Central memory CD8-positive, alpha-beta T cell (primary cell): Measurements from ENCODE around the gene AGR3.
A peak's percentile ranks its signal among the peaks of the same experiment; 100 is the strongest.
"Not testable (repeated sequence)": the region's sequence is repeated elsewhere in the genome, so short reads cannot be mapped to it uniquely, and the experiment has no call there.

ENCODE experiments used
- ATAC-seq: fragments of 150-1000 bp; cut with Tn5 transposase; replicated peaks from 2 replicates; pipeline ENCODE4 v1.10.0; 2022; ENCODE audit warnings: mild to moderate bottlenecking, moderate FRiP score, moderate number of reproducible peaks; ENCODE audit not compliant: poor library complexity, severe bottlenecking; ENCODE audit errors: extremely low read depth
- DNase-seq, 2 donors: peaks; one replicate each; pipeline ENCODE4 v3.0.0; 2021; ENCODE audit warnings: low spot score in 2 of 2
- H3K27ac Mint-ChIP-seq: one replicate; pipeline ENCODE4 v1.8.0; 2022; ENCODE audit warnings: low read depth, mild to moderate bottlenecking, moderate library complexity, mixed read lengths
- H3K27me3 Mint-ChIP-seq: one replicate; pipeline ENCODE4 v1.8.0; 2022; ENCODE audit warnings: mixed read lengths
- H3K36me3 Mint-ChIP-seq: one replicate; pipeline ENCODE4 v1.8.0; 2022; ENCODE audit warnings: mild to moderate bottlenecking, moderate library complexity, mixed read lengths; ENCODE audit not compliant: insufficient read depth
- H3K4me1 Mint-ChIP-seq: one replicate; pipeline ENCODE4 v1.8.0; 2022; ENCODE audit warnings: mixed read lengths
- H3K4me3 Mint-ChIP-seq: one replicate; pipeline ENCODE4 v1.8.0; 2022; ENCODE audit warnings: mild to moderate bottlenecking, moderate library complexity, mixed read lengths
- H3K9me3 Mint-ChIP-seq: one replicate; pipeline ENCODE4 v1.8.0; 2022; ENCODE audit warnings: mixed read lengths

The AGR3 gene

DNA sequence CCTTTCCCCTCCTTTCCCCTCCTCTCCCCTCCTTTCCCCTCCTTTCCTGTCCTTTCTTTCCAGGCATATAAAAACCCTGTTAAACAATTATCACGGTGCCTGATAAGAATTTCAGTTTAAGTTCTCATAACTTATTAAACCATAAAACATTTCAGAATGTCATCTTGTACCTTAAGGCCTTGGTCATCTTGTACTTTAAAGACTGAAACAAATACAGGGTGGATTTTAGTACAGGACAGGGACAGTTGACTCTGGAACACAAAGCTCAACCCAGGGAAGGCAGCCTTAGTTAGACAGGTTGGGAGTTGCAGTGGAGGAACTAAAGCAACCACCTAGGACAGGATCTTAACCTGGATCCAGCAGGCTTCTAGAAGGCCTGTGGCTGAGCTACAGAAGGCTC, 1.2 kb downstream of the AGR3 start:
- Mint-ChIP-seq H3K9me3 (no peaks in the 10 kb centered on the region), H3K4me1 (no peaks in the 10 kb centered on the region), H3K36me3 (no peaks in the 10 kb centered on the region), H3K4me3 (no peak overlapping the region), H3K27ac (no peak overlapping the region), H3K27me3 (peaks cover 2% of the 10 kb centered on the region)
- DNase-seq: no peak
- ATAC-seq: no peak

DNA sequence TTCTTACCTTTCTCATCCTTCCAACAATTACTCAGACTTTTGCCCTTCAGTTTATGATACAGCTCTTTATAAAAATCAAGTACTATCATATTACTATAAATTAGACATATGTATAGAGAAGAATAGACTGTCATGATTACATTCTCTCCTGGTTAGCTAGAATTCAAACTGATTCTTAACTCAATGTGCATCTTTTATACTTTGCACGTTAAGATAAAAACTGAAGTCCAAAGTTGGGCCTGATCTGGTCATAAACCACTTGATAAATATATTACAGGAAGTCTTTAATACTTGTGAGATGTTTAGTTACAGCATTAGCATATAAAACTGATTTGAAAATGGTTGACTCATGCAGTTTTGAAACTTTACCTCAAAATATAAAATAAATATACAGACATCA, 2.6 kb downstream of the AGR3 start:
- DNase-seq (no peak), ATAC-seq (no peak)
- no peak overlapping the region for H3K4me3 Mint-ChIP-seq
- H3K27ac Mint-ChIP-seq: no peak overlapping the region
- no peaks in the 10 kb centered on the region for H3K4me1 Mint-ChIP-seq
- H3K9me3 Mint-ChIP-seq: no peaks in the 10 kb centered on the region
- H3K27me3 Mint-ChIP-seq: no peaks in the 10 kb centered on the region
- no peaks in the 10 kb centered on the region for H3K36me3 Mint-ChIP-seq

DNA sequence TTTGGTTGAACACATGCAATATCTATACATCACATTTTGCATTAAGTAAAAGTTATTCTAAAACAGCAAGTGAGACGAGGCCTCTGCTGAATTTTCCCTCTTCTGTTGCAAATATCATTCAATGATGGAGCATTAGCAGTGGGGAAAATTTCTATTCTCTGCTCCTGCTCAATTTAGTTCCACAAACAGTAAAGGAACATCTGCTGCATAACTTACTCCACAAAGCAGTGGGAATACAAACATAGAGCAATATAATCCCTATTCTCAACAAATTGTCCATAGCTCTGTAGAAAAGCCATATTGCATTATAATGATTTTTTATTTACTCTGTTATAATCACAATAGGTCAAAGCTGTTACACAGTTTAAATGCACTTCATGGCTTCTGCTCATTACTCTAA, 5.9 kb downstream of the AGR3 start:
- Mint-ChIP-seq H3K27ac (no peak overlapping the region), H3K9me3 (no peaks in the 10 kb centered on the region), H3K4me3 (no peak overlapping the region), H3K4me1 (no peaks in the 10 kb centered on the region), H3K27me3 (peaks cover 14% of the 10 kb centered on the region), H3K36me3 (no peaks in the 10 kb centered on the region)
- DNase-seq (no peak), ATAC-seq (no peak)

GRCh38 chr7:16874066-16874465, 7.7 kb downstream of the AGR3 start:
- no peak overlapping the region for H3K27ac Mint-ChIP-seq
- no peaks in the 10 kb centered on the region for H3K9me3 Mint-ChIP-seq
- no peaks in the 10 kb centered on the region for H3K4me1 Mint-ChIP-seq
- H3K4me3 Mint-ChIP-seq: no peak overlapping the region
- H3K36me3 Mint-ChIP-seq: no peaks in the 10 kb centered on the region
- H3K27me3 Mint-ChIP-seq: peaks cover 14% of the 10 kb centered on the region
- ATAC-seq (no peak), DNase-seq (no peak)

DNA sequence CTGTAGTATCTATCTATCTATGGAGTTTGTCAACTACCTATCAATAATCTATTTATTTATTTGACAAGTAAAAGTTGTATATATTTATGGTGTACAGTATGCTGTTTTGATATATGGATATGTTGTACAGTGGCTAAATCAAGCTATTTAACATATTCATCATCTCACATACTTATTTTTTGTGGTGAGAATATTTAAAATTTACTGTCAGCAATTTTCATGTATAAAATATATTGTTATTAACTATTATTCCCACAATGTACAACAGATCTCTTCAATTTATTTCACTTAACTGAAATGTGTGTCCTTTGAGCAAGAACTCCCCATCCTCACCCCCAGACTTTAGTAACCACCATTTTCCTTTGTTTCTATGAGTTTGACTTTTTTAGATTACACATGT, 14.5 kb downstream of the AGR3 start:
- DNase-seq (no peak), ATAC-seq (no peak)
- Mint-ChIP-seq H3K4me3 (no peak overlapping the region), H3K27me3 (peaks cover 30% of the 10 kb centered on the region), H3K27ac (no peak overlapping the region), H3K36me3 (no peaks in the 10 kb centered on the region), H3K9me3 (no peaks in the 10 kb centered on the region), H3K4me1 (no peaks in the 10 kb centered on the region)

DNA sequence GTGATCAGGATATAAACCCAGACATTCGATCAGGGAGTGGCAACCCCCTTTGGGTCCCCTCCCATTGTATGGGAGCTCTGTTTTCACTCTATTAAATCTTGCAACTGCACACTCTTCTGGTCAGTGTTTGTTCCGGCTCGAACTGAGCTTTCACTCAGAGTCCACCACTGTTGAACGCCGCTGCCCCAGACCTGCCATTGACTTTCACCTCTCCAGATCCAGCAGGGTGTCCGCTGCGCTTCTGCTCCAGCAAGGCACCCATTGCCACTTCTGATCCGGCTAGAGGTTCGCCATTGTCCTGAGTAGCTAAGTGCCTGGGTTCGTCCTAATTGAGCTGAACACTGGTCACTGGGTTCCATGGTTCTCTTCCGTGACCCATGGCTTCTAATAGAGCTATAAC, 28.6 kb downstream of the AGR3 start:
- not testable (repeated sequence) for H3K4me3 Mint-ChIP-seq
- H3K27me3 Mint-ChIP-seq: peaks cover 45% of the 10 kb centered on the region

GRCh38 chr7:16851829-16852228, 30.0 kb downstream of the AGR3 start:
- Mint-ChIP-seq H3K9me3 (no peaks in the 10 kb centered on the region), H3K36me3 (no peaks in the 10 kb centered on the region), H3K4me3 (no peak overlapping the region), H3K27me3 (peaks cover 45% of the 10 kb centered on the region), H3K4me1 (no peaks in the 10 kb centered on the region), H3K27ac (no peak overlapping the region)
- ATAC-seq (no peak), DNase-seq (no peak)

More for the DNA sequence above, 28.6 kb downstream of the AGR3 start:
- not testable (repeated sequence) for DNase-seq, H3K4me1 Mint-ChIP-seq, ATAC-seq, H3K27ac Mint-ChIP-seq, H3K9me3 Mint-ChIP-seq, H3K36me3 Mint-ChIP-seq

DNA sequence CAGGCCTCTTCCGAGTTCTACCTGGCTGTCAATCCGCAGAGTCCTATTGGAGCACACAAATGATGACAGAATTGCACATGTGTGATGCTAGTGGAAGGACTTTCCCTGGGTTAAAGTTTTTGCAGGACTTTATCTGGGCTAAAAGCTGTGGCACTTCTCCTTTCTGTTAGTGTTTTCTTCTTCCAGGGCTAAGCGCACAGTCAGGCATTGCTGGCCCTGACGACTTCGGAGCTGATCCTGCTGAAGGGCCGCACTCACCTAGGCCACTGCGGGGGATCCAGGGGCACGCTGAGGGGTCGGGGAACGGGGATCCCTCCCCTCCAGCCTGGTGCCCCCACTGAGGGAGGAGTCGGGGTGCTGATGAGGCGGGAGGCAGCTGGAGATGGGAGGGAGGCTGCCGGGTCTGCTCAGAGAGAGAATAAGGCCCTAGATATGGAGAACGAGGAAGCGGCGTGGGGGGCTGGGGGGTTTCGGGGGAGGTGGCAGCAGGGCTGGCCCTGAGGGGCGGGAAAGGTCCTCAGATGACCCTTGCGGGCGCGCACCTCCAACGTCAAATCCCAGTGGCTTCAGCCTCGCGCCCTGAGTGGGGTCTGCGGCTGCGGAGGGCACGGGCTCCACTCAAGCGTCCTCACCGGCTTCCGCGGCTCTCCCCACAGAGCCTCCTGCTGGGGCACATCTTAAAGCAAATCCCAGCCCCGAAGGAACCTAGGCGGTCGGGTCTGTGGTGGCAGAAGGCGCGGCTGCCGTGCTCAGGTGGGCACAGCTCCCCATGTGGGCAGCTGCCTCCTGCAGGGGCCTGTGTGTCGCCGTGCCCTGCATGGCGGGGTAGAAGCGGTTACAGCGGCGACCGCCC, 30.9 kb downstream of the AGR3 start:
- Mint-ChIP-seq H3K4me1 (no peaks in the 10 kb centered on the region), H3K27ac (no peak overlapping the region), H3K36me3 (no peaks in the 10 kb centered on the region), H3K9me3 (no peaks in the 10 kb centered on the region), H3K4me3 (peak overlapping the region; percentile 20), H3K27me3 (peaks cover 46% of the 10 kb centered on the region)
- no peak for DNase-seq
- peak; percentile 36 for ATAC-seq

DNA sequence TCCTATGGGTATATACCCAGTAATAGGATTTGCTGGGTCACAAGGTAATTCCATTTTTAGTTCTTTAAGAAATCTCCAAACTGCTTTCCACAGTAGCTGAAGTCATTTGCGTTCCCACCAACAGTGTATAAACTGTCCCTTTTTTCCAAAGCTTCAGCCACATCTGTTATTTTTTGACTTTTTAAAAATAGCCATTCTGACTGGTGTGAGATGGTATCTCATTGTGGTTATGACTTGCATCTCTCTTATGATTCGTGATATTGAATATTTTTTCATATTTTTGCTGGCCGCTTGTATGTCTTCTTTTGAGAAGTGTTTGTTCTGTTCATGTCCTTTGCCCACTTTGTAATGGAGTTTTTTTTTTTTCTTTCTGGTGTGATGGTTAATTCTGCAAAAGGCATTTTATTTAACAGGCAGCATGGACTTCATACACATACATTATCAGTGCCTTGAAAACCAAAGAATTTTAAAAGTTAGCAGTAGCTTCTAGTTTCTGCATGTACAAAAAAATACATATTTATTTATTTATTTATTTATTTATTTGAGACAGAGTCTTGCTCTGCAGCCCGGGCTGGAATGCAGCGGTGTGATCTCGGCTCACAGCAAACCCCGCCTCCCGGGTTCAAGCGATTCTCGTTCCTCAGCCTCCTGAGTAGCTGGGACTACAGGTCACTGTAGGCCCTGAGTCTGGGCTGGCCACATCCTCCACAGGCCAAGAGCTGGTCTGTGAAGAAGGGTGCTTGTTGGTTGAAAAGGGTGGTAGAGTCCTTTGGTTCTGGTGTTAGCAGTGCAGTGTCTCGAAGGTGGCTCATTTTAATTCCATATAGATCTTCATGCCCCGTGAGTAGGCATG, 32.3 kb downstream of the AGR3 start:
- H3K36me3 Mint-ChIP-seq: no peaks in the 10 kb centered on the region
- H3K9me3 Mint-ChIP-seq: no peaks in the 10 kb centered on the region
- H3K4me3 Mint-ChIP-seq: no peak overlapping the region
- DNase-seq: no peak
- no peak for ATAC-seq
- H3K4me1 Mint-ChIP-seq: no peaks in the 10 kb centered on the region
- no peak overlapping the region for H3K27ac Mint-ChIP-seq
- peaks cover 46% of the 10 kb centered on the region for H3K27me3 Mint-ChIP-seq

- no peaks in the 10 kb centered on the region for H3K4me1 Mint-ChIP-seq
- no peaks in the 10 kb centered on the region for H3K36me3 Mint-ChIP-seq
- DNase-seq (no peak), ATAC-seq (no peak)
- no peak overlapping the region for H3K27ac Mint-ChIP-seq
- H3K9me3 Mint-ChIP-seq: no peaks in the 10 kb centered on the region
- H3K27me3 Mint-ChIP-seq: peaks cover 44% of the 10 kb centered on the region
- no peak overlapping the region for H3K4me3 Mint-ChIP-seq
Observed at GRCh38 chr7:16847381-16847860, 34.4 kb downstream of the AGR3 start.

DNA sequence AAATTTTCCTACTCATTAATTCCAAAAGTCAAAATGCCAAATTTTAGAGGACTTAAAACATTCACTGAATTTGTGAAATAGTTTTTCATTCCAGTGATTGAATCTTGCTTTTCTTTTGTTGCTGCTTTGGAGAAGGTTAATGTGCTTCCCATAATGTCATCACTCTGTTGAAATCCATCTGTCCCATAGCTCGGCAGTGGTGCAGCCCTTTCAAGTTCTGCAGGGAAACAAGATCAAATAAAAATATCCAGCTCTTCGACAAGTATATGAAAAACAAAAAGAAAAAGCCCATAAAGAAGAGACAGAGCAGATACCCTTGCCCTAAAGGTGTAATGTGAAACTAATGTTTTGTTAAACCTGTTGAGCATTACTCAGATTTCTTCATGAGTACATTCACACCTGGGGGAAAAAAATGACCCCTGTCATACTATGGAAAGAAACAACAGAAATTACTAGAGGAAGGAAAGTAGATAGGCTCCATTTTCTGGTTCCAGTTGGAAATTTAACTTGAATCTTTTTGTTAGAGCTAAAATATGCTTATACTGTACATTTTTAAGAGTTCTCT, 35.1 kb downstream of the AGR3 start:
- peaks cover 39% of the 10 kb centered on the region for H3K27me3 Mint-ChIP-seq
- H3K4me1 Mint-ChIP-seq: no peaks in the 10 kb centered on the region
- ATAC-seq (no peak), DNase-seq (no peak)
- no peak overlapping the region for H3K27ac Mint-ChIP-seq
- H3K36me3 Mint-ChIP-seq: no peaks in the 10 kb centered on the region
- no peaks in the 10 kb centered on the region for H3K9me3 Mint-ChIP-seq
- H3K4me3 Mint-ChIP-seq: no peak overlapping the region

DNA sequence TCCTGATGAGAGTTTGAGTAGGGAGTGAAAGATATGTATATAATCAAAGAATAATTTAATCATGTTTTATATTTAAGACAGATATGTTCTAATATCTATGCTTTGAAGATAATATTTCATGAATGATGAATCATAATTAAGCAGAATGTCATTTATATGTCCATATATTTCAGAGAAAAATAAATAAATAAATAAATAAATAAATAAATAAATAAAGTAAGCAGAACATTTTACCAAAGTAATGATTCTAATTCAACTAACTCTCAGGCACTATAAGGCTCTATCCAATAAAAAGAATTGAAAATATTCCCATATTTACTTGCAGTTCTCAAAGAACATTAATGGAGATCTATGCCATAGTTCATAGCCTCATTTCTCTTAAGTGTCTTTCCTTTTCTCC, 36.0 kb downstream of the AGR3 start:
- H3K36me3 Mint-ChIP-seq: no peaks in the 10 kb centered on the region
- DNase-seq: no peak
- no peak overlapping the region for H3K27ac Mint-ChIP-seq
- no peak overlapping the region for H3K4me3 Mint-ChIP-seq
- H3K9me3 Mint-ChIP-seq: no peaks in the 10 kb centered on the region
- H3K4me1 Mint-ChIP-seq: no peaks in the 10 kb centered on the region
- no peak for ATAC-seq
- H3K27me3 Mint-ChIP-seq: peaks cover 29% of the 10 kb centered on the region
